Measurements from ENCODE around the gene GPC3.

The GPC3 gene

DNA sequence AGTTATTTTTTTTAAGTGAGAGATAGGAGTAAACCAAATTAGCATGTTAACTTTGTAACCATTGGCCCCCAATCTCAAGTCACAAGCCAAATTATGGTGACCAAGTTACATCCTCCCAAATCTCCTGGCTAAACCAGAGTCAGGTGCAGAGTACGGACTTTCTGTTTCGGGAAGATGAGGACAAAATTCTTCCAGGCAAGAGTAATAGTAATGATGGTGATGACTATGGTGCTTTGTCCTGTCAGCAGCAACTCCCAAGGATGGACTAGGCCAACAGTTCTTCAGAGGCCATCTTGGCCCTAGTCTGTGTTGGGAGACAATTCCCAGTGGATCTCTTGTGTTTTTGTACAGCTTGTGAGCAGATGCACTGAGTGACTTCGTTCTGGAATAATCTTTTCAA, 148.8 kb downstream of the GPC3 start:
- Histone ChIP-seq H3K9me3 (no peaks in the 10 kb centered on the region), H3K36me3 (no peaks in the 10 kb centered on the region), H3K4me1 (no peaks in the 10 kb centered on the region), H3K27me3 (no peaks in the 10 kb centered on the region), H3K4me3 (no peak overlapping the region), H3K27ac (no peak overlapping the region)
- DNase-seq, result no peak
- intact Hi-C loops (cut with DNase I; ENCODE audit: low total_unique reads), result no loop called here
- TF ChIP-seq, protein P1, sequence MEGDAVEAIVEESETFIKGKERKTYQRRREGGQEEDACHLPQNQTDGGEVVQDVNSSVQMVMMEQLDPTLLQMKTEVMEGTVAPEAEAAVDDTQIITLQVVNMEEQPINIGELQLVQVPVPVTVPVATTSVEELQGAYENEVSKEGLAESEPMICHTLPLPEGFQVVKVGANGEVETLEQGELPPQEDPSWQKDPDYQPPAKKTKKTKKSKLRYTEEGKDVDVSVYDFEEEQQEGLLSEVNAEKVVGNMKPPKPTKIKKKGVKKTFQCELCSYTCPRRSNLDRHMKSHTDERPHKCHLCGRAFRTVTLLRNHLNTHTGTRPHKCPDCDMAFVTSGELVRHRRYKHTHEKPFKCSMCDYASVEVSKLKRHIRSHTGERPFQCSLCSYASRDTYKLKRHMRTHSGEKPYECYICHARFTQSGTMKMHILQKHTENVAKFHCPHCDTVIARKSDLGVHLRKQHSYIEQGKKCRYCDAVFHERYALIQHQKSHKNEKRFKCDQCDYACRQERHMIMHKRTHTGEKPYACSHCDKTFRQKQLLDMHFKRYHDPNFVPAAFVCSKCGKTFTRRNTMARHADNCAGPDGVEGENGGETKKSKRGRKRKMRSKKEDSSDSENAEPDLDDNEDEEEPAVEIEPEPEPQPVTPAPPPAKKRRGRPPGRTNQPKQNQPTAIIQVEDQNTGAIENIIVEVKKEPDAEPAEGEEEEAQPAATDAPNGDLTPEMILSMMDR (IDR thresholded peaks at IDR 0.05), result no peak

GRCh38 chrX:133834771-133835170, 150.6 kb downstream of the GPC3 start:
- intact Hi-C loops (cut with DNase I; ENCODE audit: low total_unique reads), result no loop called here
- H3K27me3 ChIP-seq, result no peaks in the 10 kb centered on the region
- no peak overlapping the region for H3K27ac ChIP-seq

DNA sequence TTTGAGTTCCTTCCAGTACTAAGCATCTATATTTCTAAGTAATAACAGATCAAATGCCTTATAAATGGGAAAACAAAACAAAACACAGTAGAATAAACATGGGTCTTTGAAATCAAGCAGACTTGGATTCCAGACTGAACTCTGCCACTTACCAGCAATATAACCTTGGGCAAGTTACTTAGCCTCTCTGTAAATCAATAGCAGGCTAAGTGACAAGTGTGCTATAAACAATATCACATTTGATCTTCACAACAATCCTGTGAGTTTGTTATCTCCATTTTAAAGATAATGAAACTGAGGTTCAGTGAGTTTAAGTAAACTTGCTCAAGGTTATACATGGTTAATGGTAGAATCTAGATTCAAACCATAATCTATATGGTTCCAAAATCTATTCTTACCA, 165.8 kb downstream of the GPC3 start:
- H3K9me3 ChIP-seq, result no peaks in the 10 kb centered on the region
- H3K4me3 ChIP-seq, result no peak overlapping the region
- H3K36me3 ChIP-seq, result no peaks in the 10 kb centered on the region
- intact Hi-C loops (cut with DNase I; ENCODE audit: low total_unique reads), result no loop called here
- no peaks in the 10 kb centered on the region for H3K27me3 ChIP-seq
- H3K27ac ChIP-seq, result no peak overlapping the region
- H3K4me1 ChIP-seq, result no peaks in the 10 kb centered on the region
- TF ChIP-seq, protein P1 (IDR thresholded peaks at IDR 0.05), result no peak
- DNase-seq, result no peak

More at GRCh38 chrX:133834771-133835170, 150.6 kb downstream of the GPC3 start:
- Histone ChIP-seq H3K36me3 (no peaks in the 10 kb centered on the region), H3K4me1 (no peaks in the 10 kb centered on the region), H3K4me3 (no peak overlapping the region), H3K9me3 (no peaks in the 10 kb centered on the region)
- TF ChIP-seq, protein P1 (IDR thresholded peaks at IDR 0.05), result no peak
- DNase-seq, result no peak

- Histone ChIP-seq H3K36me3 (no peaks in the 10 kb centered on the region), H3K27ac (no peak overlapping the region), H3K27me3 (no peaks in the 10 kb centered on the region), H3K9me3 (no peaks in the 10 kb centered on the region), H3K4me3 (no peak overlapping the region), H3K4me1 (no peaks in the 10 kb centered on the region)
- TF ChIP-seq, protein P1 (IDR thresholded peaks at IDR 0.05), result no peak
- intact Hi-C loops (cut with DNase I; ENCODE audit: low total_unique reads), result no loop called here
- no peak for DNase-seq
Measured at GRCh38 chrX:133818019-133818418, 167.4 kb downstream of the GPC3 start.

- Histone ChIP-seq H3K4me3 (no peak overlapping the region), H3K36me3 (no peaks in the 10 kb centered on the region), H3K27me3 (no peaks in the 10 kb centered on the region), H3K27ac (no peak overlapping the region), H3K9me3 (no peaks in the 10 kb centered on the region), H3K4me1 (no peaks in the 10 kb centered on the region)
- intact Hi-C loops (cut with DNase I; ENCODE audit: low total_unique reads), result no loop called here
- no peak for DNase-seq
- TF ChIP-seq, protein P1 (IDR thresholded peaks at IDR 0.05), result no peak
Measured at GRCh38 chrX:133815496-133815895, 169.9 kb downstream of the GPC3 start.

DNA sequence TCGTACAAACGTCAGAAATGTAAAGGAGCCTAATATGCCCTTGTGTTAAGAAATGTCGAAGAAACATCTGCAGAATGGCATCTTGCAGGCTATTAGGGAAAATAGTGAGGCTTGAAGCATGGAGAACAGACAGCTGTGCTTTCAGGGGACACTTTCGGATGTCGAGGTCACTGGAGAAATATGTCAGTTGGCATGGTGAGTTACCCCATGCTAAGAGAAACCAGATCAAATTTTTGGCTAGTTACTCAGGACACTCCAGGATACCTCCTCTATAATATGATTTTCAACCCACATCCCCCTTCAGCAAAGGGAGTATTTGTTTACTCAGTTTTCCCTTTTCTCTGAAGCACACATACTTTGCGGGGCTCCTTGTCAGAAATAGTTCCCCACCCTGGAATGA, 171.4 kb downstream of the GPC3 start:
- no peak overlapping the region for H3K27ac ChIP-seq
- no peaks in the 10 kb centered on the region for H3K4me1 ChIP-seq
- H3K4me3 ChIP-seq, result no peak overlapping the region
- H3K36me3 ChIP-seq, result no peaks in the 10 kb centered on the region
- TF ChIP-seq, protein P1 (IDR thresholded peaks at IDR 0.05), result no peak
- no peaks in the 10 kb centered on the region for H3K9me3 ChIP-seq
- DNase-seq, result no peak
- no peaks in the 10 kb centered on the region for H3K27me3 ChIP-seq
- intact Hi-C loops (cut with DNase I; ENCODE audit: low total_unique reads), result no loop called here
